ENCODE measurements around the gene DDIAS. TPM values are rescaled to one million over a fixed set of nuclear protein-coding genes. Genes with fewer than 3 reads are reported as not detected.

The DDIAS gene
- total and polyA plus RNA-seq, 10 of the 15 experiments (the other 5 are each of a cell fraction or from before 2014, with no cell fraction given), result 6.9 to 27.8 (median 12.9) TPM

- TF ChIP-seq SUPT20H (IDR thresholded peaks at IDR 0.05; ENCODE audit: borderline replicate concordance, control insufficient read depth, low read depth, low read length) (no peak), CHD2 (IDR thresholded peaks at IDR 0.05; ENCODE audit: borderline replicate concordance, low read depth, low read length) (peak; percentile 52; the same call in 1 of the 2 replicates), SKIL (IDR thresholded peaks at IDR 0.05; ENCODE audit: low read depth, poor library complexity, severe bottlenecking) (peak; percentile 93), FOXK2 (IDR thresholded peaks at IDR 0.05) (peak; percentile 97), BCL11A (IDR thresholded peaks at IDR 0.05; ENCODE audit: low read depth, low read length) (0 out of 2 replicates have a peak, but pooled peaks have one; percentile 2), SREBF1 (IDR thresholded peaks at IDR 0.05; ENCODE audit: low read length) (peak; percentile 96), NBN (IDR thresholded peaks at IDR 0.05) (peak; percentile 94; the same call in 1 of the 2 replicates), EED (IDR thresholded peaks at IDR 0.05; ENCODE audit: low read depth) (0 out of 2 replicates have a peak, but pooled peaks have one; percentile 24), FOS (IDR thresholded peaks at IDR 0.05; ENCODE audit: borderline replicate concordance, extremely low read depth, insufficient read length) (no peak), CHD1 (IDR thresholded peaks at IDR 0.05; ENCODE audit: low read depth, low read length) (peak; percentile 98), CBFB (IDR thresholded peaks at IDR 0.05; ENCODE audit: low read depth) (peak; percentile 22; the same call in 1 of the 2 replicates), ATF7 (IDR thresholded peaks at IDR 0.05; ENCODE audit: low read depth) (peak; percentile 99), SRF (IDR thresholded peaks at IDR 0.05; ENCODE audit: low read depth in 2 of 2, low read length in 2 of 2) (peak; percentile 69 to 79), E4F1 (IDR thresholded peaks at IDR 0.05; ENCODE audit: borderline replicate concordance, partially characterized antibody) (no peak), YY1 (IDR thresholded peaks at IDR 0.05; ENCODE audit: low read depth, low read length) (0 out of 2 replicates have a peak, but pooled peaks have one; percentile 31), SREBF2 (IDR thresholded peaks at IDR 0.05; ENCODE audit: low read length) (no peak), MTA3 (IDR thresholded peaks at IDR 0.05; ENCODE audit: borderline replicate concordance, low read length) (no peak), E2F8 (IDR thresholded peaks at IDR 0.05; ENCODE audit: low read depth, partially characterized antibody) (peak; percentile 81)
- TF ChIP-seq, protein P1, sequence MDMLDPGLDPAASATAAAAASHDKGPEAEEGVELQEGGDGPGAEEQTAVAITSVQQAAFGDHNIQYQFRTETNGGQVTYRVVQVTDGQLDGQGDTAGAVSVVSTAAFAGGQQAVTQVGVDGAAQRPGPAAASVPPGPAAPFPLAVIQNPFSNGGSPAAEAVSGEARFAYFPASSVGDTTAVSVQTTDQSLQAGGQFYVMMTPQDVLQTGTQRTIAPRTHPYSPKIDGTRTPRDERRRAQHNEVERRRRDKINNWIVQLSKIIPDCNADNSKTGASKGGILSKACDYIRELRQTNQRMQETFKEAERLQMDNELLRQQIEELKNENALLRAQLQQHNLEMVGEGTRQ (IDR thresholded peaks at IDR 0.05; ENCODE audit: borderline replicate concordance, low read depth, low read length), result no peak
- TF ChIP-seq, protein P2, sequence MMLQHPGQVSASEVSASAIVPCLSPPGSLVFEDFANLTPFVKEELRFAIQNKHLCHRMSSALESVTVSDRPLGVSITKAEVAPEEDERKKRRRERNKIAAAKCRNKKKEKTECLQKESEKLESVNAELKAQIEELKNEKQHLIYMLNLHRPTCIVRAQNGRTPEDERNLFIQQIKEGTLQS (IDR thresholded peaks at IDR 0.05; ENCODE audit: borderline replicate concordance, extremely low read depth, low read depth, low read length), result no peak
- TF ChIP-seq, protein P3, sequence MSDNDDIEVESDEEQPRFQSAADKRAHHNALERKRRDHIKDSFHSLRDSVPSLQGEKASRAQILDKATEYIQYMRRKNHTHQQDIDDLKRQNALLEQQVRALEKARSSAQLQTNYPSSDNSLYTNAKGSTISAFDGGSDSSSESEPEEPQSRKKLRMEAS (IDR thresholded peaks at IDR 0.05; ENCODE audit: low read depth, low read length), result peak; percentile 99
Measured at GRCh38 chr11:82901165-82901921, at the start of gene DDIAS (continued).
